ENCODE measurements around the gene RLN1.
"Not testable (repeated sequence)": the region's sequence is repeated elsewhere in the genome, so short reads cannot be mapped to it uniquely, and the experiment has no call there.

The RLN1 gene

GRCh38 chr9:5310851-5311250 is 28.8 kb downstream of the RLN1 start:
- H2AK5ac ChIP-seq (ENCODE audit: low read depth, low read length) = no peak overlapping the region
- H2BK15ac ChIP-seq (ENCODE audit: low read length) = no peak overlapping the region
- H2BK5ac ChIP-seq (ENCODE audit: low read length) = no peak overlapping the region

GRCh38 chr9:5305741-5306140 is 33.9 kb downstream of the RLN1 start:
- Histone ChIP-seq H3K9ac (ENCODE audit: low read depth, low read length, poor library complexity) (no peak overlapping the region), H2AFZ (ENCODE audit: low read length) (no peak overlapping the region), H2BK120ac (ENCODE audit: low read depth, low read length) (no peak overlapping the region), H3K4me1 (ENCODE audit: control insufficient read depth in 2 of 2, insufficient read depth in 1 of 2, low read depth in 1 of 2, low read length in 2 of 2) (no peaks in the 10 kb centered on the region), H3K14ac (ENCODE audit: low read length) (no peak overlapping the region), H2BK5ac (ENCODE audit: low read length) (no peak overlapping the region), H3K79me1 (ENCODE audit: low read depth, low read length) (no peaks in the 10 kb centered on the region), H3K9me3 (replicated peaks in 1 of 2; ENCODE audit: control insufficient read depth in 2 of 2, insufficient read depth in 1 of 2, low read depth in 1 of 2, low read length in 2 of 2) (no peaks in the 10 kb centered on the region), H3K4me3 (ENCODE audit: low read length in 2 of 2) (no peak overlapping the region), H3K23ac (ENCODE audit: low read depth, low read length, poor library complexity) (no peak overlapping the region), H3K27me3 (ENCODE audit: control insufficient read depth in 3 of 3, insufficient read depth in 3 of 3, low read depth in 1 of 3, low read length in 3 of 3) (no peaks in the 10 kb centered on the region), H4K91ac (ENCODE audit: low read depth, low read length, poor library complexity) (no peak overlapping the region), H3K27ac (replicated peaks; ENCODE audit: low read length) (no peak overlapping the region), H3K18ac (ENCODE audit: low read length) (no peak overlapping the region), H3K4ac (ENCODE audit: low read length) (no peak overlapping the region), H2BK15ac (ENCODE audit: low read length) (no peak overlapping the region), H3K4me2 (ENCODE audit: insufficient read depth, low read length, poor library complexity, severe bottlenecking) (no peak overlapping the region), H2AK5ac (ENCODE audit: low read depth, low read length) (no peak overlapping the region), H3K36me3 (replicated peaks in 1 of 2; ENCODE audit: control insufficient read depth in 2 of 2, insufficient read depth in 2 of 2, low read length in 2 of 2) (no peaks in the 10 kb centered on the region), H2BK12ac (ENCODE audit: low read length) (no peak overlapping the region), H4K8ac (ENCODE audit: low read depth, low read length) (no peak overlapping the region)
- DNase-seq (ENCODE audit: low spot score) = no peak
- no CpG with 5 or more reads among the region's 2 CpGs for WGBS, 2 donors (ENCODE audit: extremely low coverage in 2 of 2, insufficient read length in 2 of 2, insufficient replicate concordance in 1 of 2)

More at GRCh38 chr9:5310851-5311250, 28.8 kb downstream of the RLN1 start:
- Histone ChIP-seq H3K9ac (ENCODE audit: low read depth, low read length, poor library complexity) (no peak overlapping the region), H3K4me1 (ENCODE audit: control insufficient read depth in 2 of 2, insufficient read depth in 1 of 2, low read depth in 1 of 2, low read length in 2 of 2) (no peaks in the 10 kb centered on the region), H3K4me3 (ENCODE audit: low read length in 2 of 2) (no peak overlapping the region), H3K27me3 (ENCODE audit: control insufficient read depth in 3 of 3, insufficient read depth in 3 of 3, low read depth in 1 of 3, low read length in 3 of 3) (no peaks in the 10 kb centered on the region), H2AFZ (ENCODE audit: low read length) (no peak overlapping the region), H3K36me3 (replicated peaks in 1 of 2; ENCODE audit: control insufficient read depth in 2 of 2, insufficient read depth in 2 of 2, low read length in 2 of 2) (no peaks in the 10 kb centered on the region), H3K18ac (ENCODE audit: low read length) (no peak overlapping the region), H3K23ac (ENCODE audit: low read depth, low read length, poor library complexity) (no peak overlapping the region), H2BK120ac (ENCODE audit: low read depth, low read length) (no peak overlapping the region), H4K8ac (ENCODE audit: low read depth, low read length) (no peak overlapping the region), H3K27ac (replicated peaks; ENCODE audit: low read length) (no peak overlapping the region), H3K9me3 (replicated peaks in 1 of 2; ENCODE audit: control insufficient read depth in 2 of 2, insufficient read depth in 1 of 2, low read depth in 1 of 2, low read length in 2 of 2) (peaks cover 4 to 6% of the 10 kb centered on the region in 2 donors), H3K4me2 (ENCODE audit: insufficient read depth, low read length, poor library complexity, severe bottlenecking) (no peak overlapping the region), H3K79me1 (ENCODE audit: low read depth, low read length) (no peaks in the 10 kb centered on the region), H4K91ac (ENCODE audit: low read depth, low read length, poor library complexity) (no peak overlapping the region), H3K14ac (ENCODE audit: low read length) (no peak overlapping the region), H2BK12ac (ENCODE audit: low read length) (no peak overlapping the region), H3K4ac (ENCODE audit: low read length) (no peak overlapping the region)
- no peak for DNase-seq (ENCODE audit: low spot score)

- H2AFZ ChIP-seq (ENCODE audit: low read length); H3K14ac ChIP-seq (ENCODE audit: low read length); H3K23ac ChIP-seq (ENCODE audit: low read depth, low read length, poor library complexity); H2BK5ac ChIP-seq (ENCODE audit: low read length); H4K8ac ChIP-seq (ENCODE audit: low read depth, low read length); H3K9ac ChIP-seq (ENCODE audit: low read depth, low read length, poor library complexity); H3K18ac ChIP-seq (ENCODE audit: low read length); H3K79me1 ChIP-seq (ENCODE audit: low read depth, low read length); H2BK120ac ChIP-seq (ENCODE audit: low read depth, low read length); H3K36me3 ChIP-seq (replicated peaks in 1 of 2; ENCODE audit: control insufficient read depth in 2 of 2, insufficient read depth in 2 of 2, low read length in 2 of 2); H2AK5ac ChIP-seq (ENCODE audit: low read depth, low read length); H2BK12ac ChIP-seq (ENCODE audit: low read length); H3K27me3 ChIP-seq (ENCODE audit: control insufficient read depth in 3 of 3, insufficient read depth in 3 of 3, low read depth in 1 of 3, low read length in 3 of 3); H3K4me2 ChIP-seq (ENCODE audit: insufficient read depth, low read length, poor library complexity, severe bottlenecking); H2BK15ac ChIP-seq (ENCODE audit: low read length); H3K4me3 ChIP-seq (ENCODE audit: low read length in 2 of 2); H3K4me1 ChIP-seq (ENCODE audit: control insufficient read depth in 2 of 2, insufficient read depth in 1 of 2, low read depth in 1 of 2, low read length in 2 of 2); H3K9me3 ChIP-seq (replicated peaks in 1 of 2; ENCODE audit: control insufficient read depth in 2 of 2, insufficient read depth in 1 of 2, low read depth in 1 of 2, low read length in 2 of 2); H3K27ac ChIP-seq (replicated peaks; ENCODE audit: low read length); DNase-seq (ENCODE audit: low spot score); H3K4ac ChIP-seq (ENCODE audit: low read length); H4K91ac ChIP-seq (ENCODE audit: low read depth, low read length, poor library complexity): not testable (repeated sequence)
- no CpG with 5 or more reads among the region's 50 CpGs for WGBS, 2 donors (ENCODE audit: extremely low coverage in 2 of 2, insufficient read length in 2 of 2, insufficient replicate concordance in 1 of 2)
Observed at GRCh38 chr9:5303840-5304795, 35.6 kb downstream of the RLN1 start, which contains the start of gene RLN2. RLN2 (minus strand) TSS chr9:5304716; CDS start chr9:5304580, 136 bp downstream.

GRCh38 chr9:5301544-5301943 is 38.1 kb downstream of the RLN1 start:
- H3K4me3 ChIP-seq (ENCODE audit: low read length in 2 of 2) = no peak overlapping the region
- no peak overlapping the region for H2AK5ac ChIP-seq (ENCODE audit: low read depth, low read length)
- no peak overlapping the region for H3K9ac ChIP-seq (ENCODE audit: low read depth, low read length, poor library complexity)
- no peak overlapping the region for H2AFZ ChIP-seq (ENCODE audit: low read length)
- H3K27ac ChIP-seq (replicated peaks; ENCODE audit: low read length) = no peak overlapping the region
- H3K27me3 ChIP-seq (ENCODE audit: control insufficient read depth in 3 of 3, insufficient read depth in 3 of 3, low read depth in 1 of 3, low read length in 3 of 3) = no peaks in the 10 kb centered on the region
- no peaks in the 10 kb centered on the region for H3K4me1 ChIP-seq (ENCODE audit: control insufficient read depth in 2 of 2, insufficient read depth in 1 of 2, low read depth in 1 of 2, low read length in 2 of 2)
- no peak overlapping the region for H3K18ac ChIP-seq (ENCODE audit: low read length)
- DNase-seq (ENCODE audit: low spot score) = no peak
- no peak overlapping the region for H2BK120ac ChIP-seq (ENCODE audit: low read depth, low read length)
- H2BK15ac ChIP-seq (ENCODE audit: low read length) = no peak overlapping the region
- H3K14ac ChIP-seq (ENCODE audit: low read length) = no peak overlapping the region
- no peak overlapping the region for H3K4ac ChIP-seq (ENCODE audit: low read length)
- no peaks in the 10 kb centered on the region for H3K9me3 ChIP-seq (replicated peaks in 1 of 2; ENCODE audit: control insufficient read depth in 2 of 2, insufficient read depth in 1 of 2, low read depth in 1 of 2, low read length in 2 of 2)
- no peak overlapping the region for H4K8ac ChIP-seq (ENCODE audit: low read depth, low read length)
- no CpG with 5 or more reads among the region's 4 CpGs for WGBS, 2 donors (ENCODE audit: extremely low coverage in 2 of 2, insufficient read length in 2 of 2, insufficient replicate concordance in 1 of 2)
- no peak overlapping the region for H3K23ac ChIP-seq (ENCODE audit: low read depth, low read length, poor library complexity)
- no peak overlapping the region for H3K4me2 ChIP-seq (ENCODE audit: insufficient read depth, low read length, poor library complexity, severe bottlenecking)
- no peak overlapping the region for H4K91ac ChIP-seq (ENCODE audit: low read depth, low read length, poor library complexity)
- H2BK12ac ChIP-seq (ENCODE audit: low read length) = no peak overlapping the region
- H3K79me1 ChIP-seq (ENCODE audit: low read depth, low read length) = no peaks in the 10 kb centered on the region
- H3K36me3 ChIP-seq (replicated peaks in 1 of 2; ENCODE audit: control insufficient read depth in 2 of 2, insufficient read depth in 2 of 2, low read length in 2 of 2) = no peaks in the 10 kb centered on the region
- H2BK5ac ChIP-seq (ENCODE audit: low read length) = no peak overlapping the region

All from neuronal stem cell (in vitro differentiated cells).